GM12891 (cell line): ENCODE results near the gene ARHGAP15.

Source experiments
- POLR2A ChIP-seq: IDR thresholded peaks from 2 replicates; pipeline ENCODE4 v1.6.1; 2011; ENCODE audit warnings: low read depth, low read length, control low read depth
- POU2F2 ChIP-seq: IDR thresholded peaks from 2 replicates; pipeline ENCODE4 v1.6.1; 2011; ENCODE audit warnings: low read depth, mild to moderate bottlenecking, control low read depth, low read length, moderate library complexity

GRCh38 chr2:143248631-143249030 lies 119.4 kb downstream of the ARHGAP15 start:
- TF ChIP-seq POU2F2 = no peak
- no peak for TF ChIP-seq POLR2A
